HG03520 (cell line): Measurements from ENCODE around the gene CLTCL1.
"Not testable (repeated sequence)": the region's sequence is repeated elsewhere in the genome, so short reads cannot be mapped to it uniquely, and the experiment has no call there.

ENCODE experiments used
- ATAC-seq: cut with Tn5 transposase; IDR thresholded peaks from one replicate; pipeline ENCODE4 v1.9.1; 2021; ENCODE audit warnings: mild to moderate bottlenecking, moderate library complexity; ENCODE audit not compliant: unreplicated experiment

Gene CLTCL1

GRCh38 chr22:19222242-19223005, 69.1 kb downstream of the CLTCL1 start:
- ATAC-seq, result no peak

GRCh38 chr22:19220867-19221266, 70.7 kb downstream of the CLTCL1 start:
- no peak for ATAC-seq

- ATAC-seq, result no peak
These were observed 72.8 kb downstream of the CLTCL1 start for GRCh38 chr22:19218541-19219233.

- ATAC-seq, result no peak
These were observed 74.9 kb downstream of the CLTCL1 start for GRCh38 chr22:19216579-19216978.

- ATAC-seq, result no peak
These were observed 76.2 kb downstream of the CLTCL1 start for GRCh38 chr22:19215360-19215759.

GRCh38 chr22:19214078-19214473, 77.4 kb downstream of the CLTCL1 start:
- no peak for ATAC-seq

- ATAC-seq, result no peak
These were observed 78.0 kb downstream of the CLTCL1 start for GRCh38 chr22:19213442-19214077.

- ATAC-seq, result no peak
These were observed 78.5 kb downstream of the CLTCL1 start for GRCh38 chr22:19213001-19213400.

GRCh38 chr22:19212302-19212870, 79.1 kb downstream of the CLTCL1 start:
- no peak for ATAC-seq

GRCh38 chr22:19210188-19210587, 81.3 kb downstream of the CLTCL1 start:
- ATAC-seq, result no peak

- no peak for ATAC-seq
These were observed 83.2 kb downstream of the CLTCL1 start for GRCh38 chr22:19208287-19208847.

- ATAC-seq, result no peak
These were observed 83.6 kb downstream of the CLTCL1 start for GRCh38 chr22:19207884-19208283.

- ATAC-seq, result no peak
These were observed 84.1 kb downstream of the CLTCL1 start for GRCh38 chr22:19207401-19207808.

GRCh38 chr22:19206287-19206686, 85.2 kb downstream of the CLTCL1 start:
- ATAC-seq, result no peak

GRCh38 chr22:19204640-19205039, 86.9 kb downstream of the CLTCL1 start:
- no peak for ATAC-seq

GRCh38 chr22:19203834-19204233, 87.7 kb downstream of the CLTCL1 start:
- no peak for ATAC-seq

- not testable (repeated sequence) for ATAC-seq
These were observed 88.7 kb downstream of the CLTCL1 start for GRCh38 chr22:19202799-19203186.

- ATAC-seq, result no peak
These were observed 89.4 kb downstream of the CLTCL1 start for GRCh38 chr22:19201869-19202798.

GRCh38 chr22:19201130-19201868, 90.2 kb downstream of the CLTCL1 start:
- ATAC-seq, result no peak
